Measurements from ENCODE around the gene PLK3.

DNA sequence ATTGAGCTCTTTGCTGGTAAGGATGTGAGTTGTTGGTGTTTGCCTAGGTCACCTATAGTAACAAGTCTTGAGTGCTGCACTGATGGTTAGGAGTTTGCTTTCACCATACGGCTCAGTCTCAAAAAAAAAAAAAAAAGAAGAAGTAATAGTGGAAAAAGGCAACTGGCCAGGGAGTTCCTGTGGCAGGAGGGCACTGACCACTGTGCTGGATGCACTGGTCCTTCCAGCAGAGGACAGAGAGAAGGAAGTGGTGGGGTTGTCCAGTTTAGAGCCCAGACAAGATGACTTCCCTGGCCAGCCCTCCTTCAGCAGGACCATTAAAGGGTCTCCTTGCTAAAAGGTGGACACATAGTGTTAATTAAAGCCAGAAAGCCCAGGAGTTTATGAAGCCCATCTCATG lies 54.8 kb downstream of the PLK3 start:
- TF ChIP-seq, protein P1, sequence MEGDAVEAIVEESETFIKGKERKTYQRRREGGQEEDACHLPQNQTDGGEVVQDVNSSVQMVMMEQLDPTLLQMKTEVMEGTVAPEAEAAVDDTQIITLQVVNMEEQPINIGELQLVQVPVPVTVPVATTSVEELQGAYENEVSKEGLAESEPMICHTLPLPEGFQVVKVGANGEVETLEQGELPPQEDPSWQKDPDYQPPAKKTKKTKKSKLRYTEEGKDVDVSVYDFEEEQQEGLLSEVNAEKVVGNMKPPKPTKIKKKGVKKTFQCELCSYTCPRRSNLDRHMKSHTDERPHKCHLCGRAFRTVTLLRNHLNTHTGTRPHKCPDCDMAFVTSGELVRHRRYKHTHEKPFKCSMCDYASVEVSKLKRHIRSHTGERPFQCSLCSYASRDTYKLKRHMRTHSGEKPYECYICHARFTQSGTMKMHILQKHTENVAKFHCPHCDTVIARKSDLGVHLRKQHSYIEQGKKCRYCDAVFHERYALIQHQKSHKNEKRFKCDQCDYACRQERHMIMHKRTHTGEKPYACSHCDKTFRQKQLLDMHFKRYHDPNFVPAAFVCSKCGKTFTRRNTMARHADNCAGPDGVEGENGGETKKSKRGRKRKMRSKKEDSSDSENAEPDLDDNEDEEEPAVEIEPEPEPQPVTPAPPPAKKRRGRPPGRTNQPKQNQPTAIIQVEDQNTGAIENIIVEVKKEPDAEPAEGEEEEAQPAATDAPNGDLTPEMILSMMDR (IDR thresholded peaks at IDR 0.05), result no peak
- TF ChIP-seq POLR2AphosphoS5 (IDR thresholded peaks at IDR 0.05), result no peak
